K562 (cell line): ENCODE measurements around the gene MRPL58. TPM values are rescaled to one million over a fixed set of nuclear protein-coding genes. Genes with fewer than 3 reads are reported as not detected.
A peak's percentile ranks its signal among the peaks of the same experiment; 100 is the strongest.

Experiments
- HDAC8 ChIP-seq: fragments of 450-650 bp; IDR thresholded peaks from 2 replicates; pipeline ENCODE4 v1.6.1; 2016; ENCODE audit warnings: mild to moderate bottlenecking, missing genetic modification characterization, moderate library complexity, missing compliant biosample characterization
- MAFK ChIP-seq: IDR thresholded peaks from 2 replicates; pipeline ENCODE4 v1.6.1; 2011; ENCODE audit warnings: low read length, improper control_type of control experiment
- MXI1 ChIP-seq: IDR thresholded peaks from 2 replicates; pipeline ENCODE4 v1.6.1; 2011; ENCODE audit warnings: low read depth, mild to moderate bottlenecking, improper control_type of control experiment, low read length
- RFX7 ChIP-seq: fragments of 250-450 bp; sonication (Bioruptor Pico); IDR thresholded peaks from 2 replicates; pipeline ENCODE4 v1.5.1; 2021; ENCODE audit warnings: mild to moderate bottlenecking
- TARDBP ChIP-seq: fragments of 450-650 bp; IDR thresholded peaks from 2 replicates; pipeline ENCODE4 v1.6.1; 2016
- ZBTB7A ChIP-seq: IDR thresholded peaks from 2 replicates; pipeline ENCODE4 v1.6.1; 2011; ENCODE audit warnings: low read depth, mild to moderate bottlenecking, low read length, moderate library complexity, borderline replicate concordance; ENCODE audit not compliant: control insufficient read depth
- polyA plus RNA-seq, 8 experiments: library from polyadenylated mRNA; depleted of rRNA in 4 of 8; stranded (reverse) in 5 of 8; unstranded in 3 of 8; fragments of >200 nt; fragmentation: Nextera tagmentation in 2 of 8; fragmentation: Illumina TruSeq in 1 of 8; extraction: Ambion mirVana in 2 of 8; extraction: Trizol in 1 of 8; gene quantifications; 2 replicates each; pipeline versions ENCODE4 v1.2.1 to v1.2.3, GENCODE V29; 2011 to 2014; ENCODE audit warnings: inconsistent platforms in 1 of 8, missing spikeins in 1 of 8
- total RNA-seq, 7 experiments: library from RNA; depleted of rRNA in 6 of 7; stranded (reverse); fragments of >200 nt in 6 of 7; fragmentation: Illumina TruSeq in 2 of 7; extraction: Trizol in 2 of 7; gene quantifications; 2 replicates each; pipeline versions ENCODE4 v1.2.1 to v1.2.3, GENCODE V29; 2011 to 2021; ENCODE audit warnings: low replicate concordance in 1 of 7
- TF ChIP-seq, protein P1 (sequence below): sonication (generic); formaldehyde crosslinking; IDR thresholded peaks from 2 replicates; pipeline ENCODE4 v1.8.0; 2022; ENCODE audit warnings: mild to moderate bottlenecking, missing genetic modification reagents, borderline replicate concordance
- TF ChIP-seq, protein P2 (sequence below): fragments of 250-450 bp; sonication (Bioruptor Pico); IDR thresholded peaks from 2 replicates; pipeline ENCODE4 v1.4.0; 2020; ENCODE audit warnings: mild to moderate bottlenecking, moderate library complexity, borderline replicate concordance
- TF ChIP-seq, protein P3 (sequence below): fragments of 450-650 bp; IDR thresholded peaks from 2 replicates; pipeline ENCODE4 v1.6.1; 2017; ENCODE audit warnings: mild to moderate bottlenecking, moderate library complexity
- TF ChIP-seq, protein P4 (sequence below): fragments of 200-800 bp; sonication (Bioruptor generic); IDR thresholded peaks from 2 replicates; pipeline ENCODE4 v1.6.1; 2017; ENCODE audit warnings: missing genetic modification characterization, missing compliant biosample characterization
- TF ChIP-seq, protein P5 (sequence below): fragments of 450-650 bp; formaldehyde crosslinking; IDR thresholded peaks from 2 replicates; pipeline ENCODE4 v1.4.0; 2022; ENCODE audit warnings: missing genetic modification characterization
- TF ChIP-seq, protein P6 (sequence below): fragments of 250-450 bp; sonication (Bioruptor Pico); IDR thresholded peaks from 2 replicates; pipeline ENCODE4 v1.5.0; 2021; ENCODE audit warnings: mild to moderate bottlenecking, borderline replicate concordance

Gene MRPL58
- total and polyA plus RNA-seq, 9 of the 15 experiments (the other 6 are each of a cell fraction or from before 2014, with no cell fraction given) = 30.8 to 107 (median 72.4) TPM

DNA sequence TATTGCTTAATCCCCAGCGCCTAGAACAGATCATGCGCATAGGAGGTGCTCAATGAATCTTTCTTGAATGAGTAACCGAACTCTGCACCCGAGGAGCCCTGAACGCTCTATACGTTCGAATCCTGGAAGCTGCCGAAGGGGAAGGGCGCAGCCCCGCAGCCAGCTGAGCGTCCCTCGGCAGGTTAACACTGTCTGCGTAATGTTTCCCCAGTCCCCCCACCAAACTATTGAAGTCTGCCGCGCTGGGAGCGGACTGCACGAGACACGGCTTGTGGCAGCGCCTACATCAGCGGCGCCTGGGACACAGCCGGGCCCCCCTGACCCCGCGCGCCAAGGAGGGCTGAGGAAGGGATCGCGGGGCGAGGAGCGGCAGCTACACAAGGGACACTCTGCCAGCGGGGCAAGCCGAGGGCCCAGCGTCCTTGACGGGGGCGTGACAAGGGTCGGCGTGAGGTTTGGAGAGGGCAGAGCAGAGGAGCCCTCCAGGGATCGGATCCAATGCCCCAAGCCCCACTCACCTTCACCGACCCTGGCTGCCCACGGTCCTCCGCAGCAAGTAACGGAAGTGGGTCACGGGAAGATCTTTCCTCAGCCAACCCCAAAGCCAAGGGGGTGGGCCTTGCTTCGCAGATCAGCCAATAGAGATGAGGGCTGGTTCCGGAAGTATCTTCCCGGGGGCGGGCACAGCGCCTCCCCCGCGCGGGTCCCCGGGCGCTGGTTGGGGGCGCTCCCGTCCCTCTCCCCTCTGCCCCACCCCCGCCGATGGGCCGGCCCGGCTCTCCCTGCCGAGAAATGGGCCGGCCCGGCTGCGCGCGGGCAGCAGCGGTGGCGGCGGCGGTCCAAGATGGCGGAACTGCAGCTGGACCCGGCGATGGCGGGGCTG lies 34.2 kb downstream of the MRPL58 start, which contains the start of the genes ATP5PD and KCTD2 (continued):
- TF ChIP-seq, protein P1, sequence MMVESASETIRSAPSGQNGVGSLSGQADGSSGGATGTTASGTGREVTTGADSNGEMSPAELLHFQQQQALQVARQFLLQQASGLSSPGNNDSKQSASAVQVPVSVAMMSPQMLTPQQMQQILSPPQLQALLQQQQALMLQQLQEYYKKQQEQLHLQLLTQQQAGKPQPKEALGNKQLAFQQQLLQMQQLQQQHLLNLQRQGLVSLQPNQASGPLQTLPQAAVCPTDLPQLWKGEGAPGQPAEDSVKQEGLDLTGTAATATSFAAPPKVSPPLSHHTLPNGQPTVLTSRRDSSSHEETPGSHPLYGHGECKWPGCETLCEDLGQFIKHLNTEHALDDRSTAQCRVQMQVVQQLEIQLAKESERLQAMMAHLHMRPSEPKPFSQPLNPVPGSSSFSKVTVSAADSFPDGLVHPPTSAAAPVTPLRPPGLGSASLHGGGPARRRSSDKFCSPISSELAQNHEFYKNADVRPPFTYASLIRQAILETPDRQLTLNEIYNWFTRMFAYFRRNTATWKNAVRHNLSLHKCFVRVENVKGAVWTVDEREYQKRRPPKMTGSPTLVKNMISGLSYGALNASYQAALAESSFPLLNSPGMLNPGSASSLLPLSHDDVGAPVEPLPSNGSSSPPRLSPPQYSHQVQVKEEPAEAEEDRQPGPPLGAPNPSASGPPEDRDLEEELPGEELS (CRISPR knock-in tag) = peak; percentile 89; the same call in 1 of the 2 replicates
- TF ChIP-seq MXI1 (peak; percentile 15; the same call in 1 of the 2 replicates), RFX7 (CRISPR knock-in tag) (no peak), TARDBP (0 out of 2 replicates have a peak, but pooled peaks have one; percentile 1), ZBTB7A (peak; percentile 98), HDAC8 (tag) (no peak), MAFK (no peak)
- TF ChIP-seq, protein P2, sequence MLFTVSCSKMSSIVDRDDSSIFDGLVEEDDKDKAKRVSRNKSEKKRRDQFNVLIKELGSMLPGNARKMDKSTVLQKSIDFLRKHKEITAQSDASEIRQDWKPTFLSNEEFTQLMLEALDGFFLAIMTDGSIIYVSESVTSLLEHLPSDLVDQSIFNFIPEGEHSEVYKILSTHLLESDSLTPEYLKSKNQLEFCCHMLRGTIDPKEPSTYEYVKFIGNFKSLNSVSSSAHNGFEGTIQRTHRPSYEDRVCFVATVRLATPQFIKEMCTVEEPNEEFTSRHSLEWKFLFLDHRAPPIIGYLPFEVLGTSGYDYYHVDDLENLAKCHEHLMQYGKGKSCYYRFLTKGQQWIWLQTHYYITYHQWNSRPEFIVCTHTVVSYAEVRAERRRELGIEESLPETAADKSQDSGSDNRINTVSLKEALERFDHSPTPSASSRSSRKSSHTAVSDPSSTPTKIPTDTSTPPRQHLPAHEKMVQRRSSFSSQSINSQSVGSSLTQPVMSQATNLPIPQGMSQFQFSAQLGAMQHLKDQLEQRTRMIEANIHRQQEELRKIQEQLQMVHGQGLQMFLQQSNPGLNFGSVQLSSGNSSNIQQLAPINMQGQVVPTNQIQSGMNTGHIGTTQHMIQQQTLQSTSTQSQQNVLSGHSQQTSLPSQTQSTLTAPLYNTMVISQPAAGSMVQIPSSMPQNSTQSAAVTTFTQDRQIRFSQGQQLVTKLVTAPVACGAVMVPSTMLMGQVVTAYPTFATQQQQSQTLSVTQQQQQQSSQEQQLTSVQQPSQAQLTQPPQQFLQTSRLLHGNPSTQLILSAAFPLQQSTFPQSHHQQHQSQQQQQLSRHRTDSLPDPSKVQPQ (CRISPR knock-in tag) = no peak
- TF ChIP-seq, protein P3, sequence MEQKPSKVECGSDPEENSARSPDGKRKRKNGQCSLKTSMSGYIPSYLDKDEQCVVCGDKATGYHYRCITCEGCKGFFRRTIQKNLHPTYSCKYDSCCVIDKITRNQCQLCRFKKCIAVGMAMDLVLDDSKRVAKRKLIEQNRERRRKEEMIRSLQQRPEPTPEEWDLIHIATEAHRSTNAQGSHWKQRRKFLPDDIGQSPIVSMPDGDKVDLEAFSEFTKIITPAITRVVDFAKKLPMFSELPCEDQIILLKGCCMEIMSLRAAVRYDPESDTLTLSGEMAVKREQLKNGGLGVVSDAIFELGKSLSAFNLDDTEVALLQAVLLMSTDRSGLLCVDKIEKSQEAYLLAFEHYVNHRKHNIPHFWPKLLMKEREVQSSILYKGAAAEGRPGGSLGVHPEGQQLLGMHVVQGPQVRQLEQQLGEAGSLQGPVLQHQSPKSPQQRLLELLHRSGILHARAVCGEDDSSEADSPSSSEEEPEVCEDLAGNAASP = no peak
- TF ChIP-seq, protein P4, sequence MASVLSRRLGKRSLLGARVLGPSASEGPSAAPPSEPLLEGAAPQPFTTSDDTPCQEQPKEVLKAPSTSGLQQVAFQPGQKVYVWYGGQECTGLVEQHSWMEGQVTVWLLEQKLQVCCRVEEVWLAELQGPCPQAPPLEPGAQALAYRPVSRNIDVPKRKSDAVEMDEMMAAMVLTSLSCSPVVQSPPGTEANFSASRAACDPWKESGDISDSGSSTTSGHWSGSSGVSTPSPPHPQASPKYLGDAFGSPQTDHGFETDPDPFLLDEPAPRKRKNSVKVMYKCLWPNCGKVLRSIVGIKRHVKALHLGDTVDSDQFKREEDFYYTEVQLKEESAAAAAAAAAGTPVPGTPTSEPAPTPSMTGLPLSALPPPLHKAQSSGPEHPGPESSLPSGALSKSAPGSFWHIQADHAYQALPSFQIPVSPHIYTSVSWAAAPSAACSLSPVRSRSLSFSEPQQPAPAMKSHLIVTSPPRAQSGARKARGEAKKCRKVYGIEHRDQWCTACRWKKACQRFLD (CRISPR knock-in tag) = no peak
- TF ChIP-seq, protein P5, sequence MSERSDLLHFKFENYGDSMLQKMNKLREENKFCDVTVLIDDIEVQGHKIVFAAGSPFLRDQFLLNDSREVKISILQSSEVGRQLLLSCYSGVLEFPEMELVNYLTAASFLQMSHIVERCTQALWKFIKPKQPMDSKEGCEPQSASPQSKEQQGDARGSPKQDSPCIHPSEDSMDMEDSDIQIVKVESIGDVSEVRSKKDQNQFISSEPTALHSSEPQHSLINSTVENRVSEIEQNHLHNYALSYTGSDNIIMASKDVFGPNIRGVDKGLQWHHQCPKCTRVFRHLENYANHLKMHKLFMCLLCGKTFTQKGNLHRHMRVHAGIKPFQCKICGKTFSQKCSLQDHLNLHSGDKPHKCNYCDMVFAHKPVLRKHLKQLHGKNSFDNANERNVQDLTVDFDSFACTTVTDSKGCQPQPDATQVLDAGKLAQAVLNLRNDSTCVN (CRISPR knock-in tag) = no peak
- TF ChIP-seq, protein P6, sequence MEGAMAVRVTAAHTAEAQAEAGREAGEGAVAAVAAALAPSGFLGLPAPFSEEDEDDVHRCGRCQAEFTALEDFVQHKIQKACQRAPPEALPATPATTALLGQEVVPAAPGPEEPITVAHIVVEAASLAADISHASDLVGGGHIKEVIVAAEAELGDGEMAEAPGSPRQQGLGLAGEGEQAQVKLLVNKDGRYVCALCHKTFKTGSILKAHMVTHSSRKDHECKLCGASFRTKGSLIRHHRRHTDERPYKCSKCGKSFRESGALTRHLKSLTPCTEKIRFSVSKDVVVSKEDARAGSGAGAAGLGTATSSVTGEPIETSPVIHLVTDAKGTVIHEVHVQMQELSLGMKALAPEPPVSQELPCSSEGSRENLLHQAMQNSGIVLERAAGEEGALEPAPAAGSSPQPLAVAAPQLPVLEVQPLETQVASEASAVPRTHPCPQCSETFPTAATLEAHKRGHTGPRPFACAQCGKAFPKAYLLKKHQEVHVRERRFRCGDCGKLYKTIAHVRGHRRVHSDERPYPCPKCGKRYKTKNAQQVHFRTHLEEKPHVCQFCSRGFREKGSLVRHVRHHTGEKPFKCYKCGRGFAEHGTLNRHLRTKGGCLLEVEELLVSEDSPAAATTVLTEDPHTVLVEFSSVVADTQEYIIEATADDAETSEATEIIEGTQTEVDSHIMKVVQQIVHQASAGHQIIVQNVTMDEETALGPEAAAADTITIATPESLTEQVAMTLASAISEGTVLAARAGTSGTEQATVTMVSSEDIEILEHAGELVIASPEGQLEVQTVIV (CRISPR knock-in tag) = no peak
